ENCODE measurements around the gene SLC26A11.

DNA sequence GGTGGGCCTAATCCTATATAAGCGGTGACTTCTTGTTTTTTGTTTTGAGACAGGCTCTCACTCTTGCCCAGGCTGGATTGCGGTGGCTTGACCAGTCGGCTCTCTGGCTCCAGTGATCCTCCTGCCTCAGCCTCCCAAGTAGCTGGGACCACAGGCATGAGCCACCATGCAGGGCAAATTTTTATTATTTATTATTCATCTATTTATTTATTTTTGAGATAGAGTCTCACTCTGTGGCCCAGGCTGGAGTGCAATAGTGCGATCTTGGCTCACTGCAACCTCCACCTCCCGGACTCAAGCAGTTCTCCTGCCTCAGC is 35.8 kb downstream of the SLC26A11 start:
- TF ChIP-seq CTCF (IDR thresholded peaks at IDR 0.05; ENCODE audit: insufficient read depth, low read length, poor library complexity, severe bottlenecking): no peak
- no peak for TF ChIP-seq EZH2phosphoT487 (conservative IDR thresholded peaks at IDR 0.05; ENCODE audit: low read length)
